Neural cell (in vitro differentiated cells): ENCODE measurements around the gene MGAT4C. TPM values are rescaled to one million over a fixed set of nuclear protein-coding genes. Genes with fewer than 3 reads are reported as not detected.

ENCODE experiments used
- H2AFZ ChIP-seq: fragments of 200-600, 300-800 bp; sonication (generic), shearing (Covaris generic); 2 replicates; pipeline ENCODE4 v1.6.0; 2014; ENCODE audit warnings: low read depth, mild to moderate bottlenecking, antibody characterized with exemption, low read length, moderate library complexity
- H3F3A ChIP-seq: fragments of 200-600 bp; shearing (Covaris generic); 2 replicates; pipeline ENCODE4 v1.6.1; 2016; ENCODE audit warnings: mild to moderate bottlenecking, moderate library complexity, mixed read lengths, antibody characterized with exemption, low read length; ENCODE audit not compliant: insufficient read depth, poor library complexity, severe bottlenecking
- H3K27ac ChIP-seq: fragments of 200-600, 300-800 bp; sonication (generic), shearing (Covaris generic); 2 replicates; pipeline ENCODE4 v1.5.1; 2014; ENCODE audit warnings: mild to moderate bottlenecking, low read length, moderate library complexity
- H3K27me3 ChIP-seq: fragments of 300-800, 200-600 bp; sonication (generic), shearing (Covaris generic); 2 replicates; pipeline ENCODE4 v1.6.0; 2014; ENCODE audit warnings: mild to moderate bottlenecking, low read depth, low read length, moderate library complexity; ENCODE audit not compliant: insufficient read depth
- H3K36me3 ChIP-seq: fragments of 300-800, 200-600 bp; sonication (generic), shearing (Covaris generic); 2 replicates; pipeline ENCODE4 v1.5.1; 2014; ENCODE audit warnings: mild to moderate bottlenecking, antibody characterized with exemption, low read length, moderate library complexity; ENCODE audit not compliant: insufficient read depth
- H3K4me2 ChIP-seq: fragments of 300-800, 200-600 bp; sonication (generic), shearing (Covaris generic); 2 replicates; pipeline ENCODE4 v1.6.0; 2014; ENCODE audit warnings: mild to moderate bottlenecking, low read length
- H3K4me3 ChIP-seq: fragments of 300-800, 200-600 bp; sonication (generic), shearing (Covaris generic); 2 replicates; pipeline ENCODE4 v1.5.1; 2014; ENCODE audit warnings: mild to moderate bottlenecking, low read length, moderate library complexity
- H3K79me2 ChIP-seq: fragments of 200-600 bp; shearing (Covaris generic); replicated peaks from 2 replicates; pipeline ENCODE4 v1.6.0; 2014; ENCODE audit warnings: mild to moderate bottlenecking, low read length, moderate library complexity; ENCODE audit not compliant: insufficient read depth
- H3K9ac ChIP-seq: fragments of 300-800, 200-600 bp; sonication (generic), shearing (Covaris generic); 2 replicates; pipeline ENCODE4 v1.6.1; 2016; ENCODE audit warnings: mild to moderate bottlenecking, low read length, mixed read lengths
- H3K9me2 ChIP-seq: fragments of 200-600 bp; shearing (Covaris generic); 2 replicates; pipeline ENCODE4 v1.6.1; 2016; ENCODE audit warnings: mild to moderate bottlenecking, low read length, mixed read lengths; ENCODE audit not compliant: insufficient read depth
- H3K9me3 ChIP-seq: fragments of 200-600, 300-800 bp; sonication (generic), shearing (Covaris generic); 2 replicates; pipeline ENCODE4 v1.6.1; 2016; ENCODE audit warnings: mild to moderate bottlenecking, mixed run types, low read length, moderate library complexity, mixed read lengths
- H4K20me1 ChIP-seq: fragments of 200-600 bp; shearing (Covaris generic); 2 replicates; pipeline ENCODE4 v1.6.1; 2016; ENCODE audit warnings: mild to moderate bottlenecking, mixed run types; ENCODE audit not compliant: insufficient read depth
- EP300 ChIP-seq: fragments of 450-650 bp; conservative IDR thresholded peaks from 2 replicates; pipeline ENCODE4 v1.6.1; 2014; ENCODE audit warnings: antibody characterized with exemption, mild to moderate bottlenecking, moderate library complexity; ENCODE audit not compliant: poor library complexity, severe bottlenecking
- EZH2 ChIP-seq: fragments of 200-600, 300-800 bp; shearing (Covaris generic), sonication (generic); IDR thresholded peaks from 2 replicates; pipeline ENCODE4 v1.6.1; 2014; ENCODE audit warnings: antibody characterized with exemption, low read length, borderline replicate concordance, mild to moderate bottlenecking; ENCODE audit not compliant: insufficient read depth, poor library complexity, severe bottlenecking
- MXI1 ChIP-seq: fragments of 450-650 bp; conservative IDR thresholded peaks from 2 replicates; pipeline ENCODE4 v1.6.1; 2014; ENCODE audit warnings: antibody characterized with exemption, mild to moderate bottlenecking; ENCODE audit not compliant: poor library complexity, severe bottlenecking
- POLR2AphosphoS5 ChIP-seq: IDR thresholded peaks from 2 replicates; pipeline ENCODE4 v1.6.1; 2012
- RAD21 ChIP-seq: fragments of 450-650 bp; conservative IDR thresholded peaks from 2 replicates; pipeline ENCODE4 v1.6.1; 2014; ENCODE audit warnings: antibody characterized with exemption, mild to moderate bottlenecking, moderate library complexity
- SMC3 ChIP-seq: fragments of 450-650 bp; conservative IDR thresholded peaks from 2 replicates; pipeline ENCODE4 v1.6.1; 2014; ENCODE audit warnings: antibody characterized with exemption, mild to moderate bottlenecking, moderate library complexity; ENCODE audit not compliant: poor library complexity
- TAF1 ChIP-seq: IDR thresholded peaks from 2 replicates; pipeline ENCODE4 v1.6.1; 2012; ENCODE audit warnings: low read depth
- polyA plus RNA-seq: library from polyadenylated mRNA; depleted of rRNA; stranded (reverse); fragments of >200 nt; gene quantifications from 2 replicates; pipeline ENCODE4 v1.2.3, GENCODE V29; 2014
- TF ChIP-seq, protein P1 (sequence below): fragments of 450-650 bp; IDR thresholded peaks from 2 replicates; pipeline ENCODE4 v1.5.1; 2014; ENCODE audit warnings: antibody characterized with exemption, mild to moderate bottlenecking, moderate library complexity; ENCODE audit not compliant: poor library complexity, severe bottlenecking
- TF ChIP-seq, protein P2 (sequence below): IDR thresholded peaks from 2 replicates; pipeline ENCODE4 v1.6.1; 2012; ENCODE audit warnings: borderline replicate concordance

The MGAT4C gene
- polyA plus RNA-seq, 1 donor from 2014 or later = 20.7 TPM

DNA sequence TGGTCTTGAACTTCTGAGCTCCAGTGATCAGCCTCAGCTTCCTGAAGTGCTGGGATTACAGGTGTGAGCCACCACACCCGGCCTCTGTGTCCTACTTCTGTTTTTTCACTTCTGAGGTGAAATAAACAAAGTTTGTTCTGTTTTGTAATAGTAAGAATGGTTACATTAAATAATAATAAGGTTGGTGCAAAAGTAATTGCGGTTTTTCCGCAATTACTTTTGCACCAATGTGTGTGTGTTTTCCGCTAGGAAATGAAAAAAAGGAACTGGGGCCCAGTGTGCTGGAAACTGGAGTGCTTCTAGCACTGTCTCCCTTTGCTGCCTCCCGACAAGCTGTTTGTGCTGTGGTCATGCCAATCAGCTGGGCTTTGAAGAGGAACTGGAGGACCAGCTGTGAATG is 241.2 kb downstream of the MGAT4C start:
- H3F3A ChIP-seq = no peaks in the 10 kb centered on the region
- H3K9me3 ChIP-seq = no peaks in the 10 kb centered on the region
- H3K79me2 ChIP-seq = no peaks in the 10 kb centered on the region
- H3K9ac ChIP-seq = no peak overlapping the region
- no peaks in the 10 kb centered on the region for H3K27me3 ChIP-seq
- no peak overlapping the region for H3K4me3 ChIP-seq
- H2AFZ ChIP-seq = no peak overlapping the region
- H3K36me3 ChIP-seq = no peaks in the 10 kb centered on the region
- TF ChIP-seq SMC3 (no peak), RAD21 (no peak), TAF1 (no peak), EP300 (no peak), POLR2AphosphoS5 (no peak), EZH2 (no peak), MXI1 (no peak)
- TF ChIP-seq, protein P1, sequence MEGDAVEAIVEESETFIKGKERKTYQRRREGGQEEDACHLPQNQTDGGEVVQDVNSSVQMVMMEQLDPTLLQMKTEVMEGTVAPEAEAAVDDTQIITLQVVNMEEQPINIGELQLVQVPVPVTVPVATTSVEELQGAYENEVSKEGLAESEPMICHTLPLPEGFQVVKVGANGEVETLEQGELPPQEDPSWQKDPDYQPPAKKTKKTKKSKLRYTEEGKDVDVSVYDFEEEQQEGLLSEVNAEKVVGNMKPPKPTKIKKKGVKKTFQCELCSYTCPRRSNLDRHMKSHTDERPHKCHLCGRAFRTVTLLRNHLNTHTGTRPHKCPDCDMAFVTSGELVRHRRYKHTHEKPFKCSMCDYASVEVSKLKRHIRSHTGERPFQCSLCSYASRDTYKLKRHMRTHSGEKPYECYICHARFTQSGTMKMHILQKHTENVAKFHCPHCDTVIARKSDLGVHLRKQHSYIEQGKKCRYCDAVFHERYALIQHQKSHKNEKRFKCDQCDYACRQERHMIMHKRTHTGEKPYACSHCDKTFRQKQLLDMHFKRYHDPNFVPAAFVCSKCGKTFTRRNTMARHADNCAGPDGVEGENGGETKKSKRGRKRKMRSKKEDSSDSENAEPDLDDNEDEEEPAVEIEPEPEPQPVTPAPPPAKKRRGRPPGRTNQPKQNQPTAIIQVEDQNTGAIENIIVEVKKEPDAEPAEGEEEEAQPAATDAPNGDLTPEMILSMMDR = no peak
- TF ChIP-seq, protein P2, sequence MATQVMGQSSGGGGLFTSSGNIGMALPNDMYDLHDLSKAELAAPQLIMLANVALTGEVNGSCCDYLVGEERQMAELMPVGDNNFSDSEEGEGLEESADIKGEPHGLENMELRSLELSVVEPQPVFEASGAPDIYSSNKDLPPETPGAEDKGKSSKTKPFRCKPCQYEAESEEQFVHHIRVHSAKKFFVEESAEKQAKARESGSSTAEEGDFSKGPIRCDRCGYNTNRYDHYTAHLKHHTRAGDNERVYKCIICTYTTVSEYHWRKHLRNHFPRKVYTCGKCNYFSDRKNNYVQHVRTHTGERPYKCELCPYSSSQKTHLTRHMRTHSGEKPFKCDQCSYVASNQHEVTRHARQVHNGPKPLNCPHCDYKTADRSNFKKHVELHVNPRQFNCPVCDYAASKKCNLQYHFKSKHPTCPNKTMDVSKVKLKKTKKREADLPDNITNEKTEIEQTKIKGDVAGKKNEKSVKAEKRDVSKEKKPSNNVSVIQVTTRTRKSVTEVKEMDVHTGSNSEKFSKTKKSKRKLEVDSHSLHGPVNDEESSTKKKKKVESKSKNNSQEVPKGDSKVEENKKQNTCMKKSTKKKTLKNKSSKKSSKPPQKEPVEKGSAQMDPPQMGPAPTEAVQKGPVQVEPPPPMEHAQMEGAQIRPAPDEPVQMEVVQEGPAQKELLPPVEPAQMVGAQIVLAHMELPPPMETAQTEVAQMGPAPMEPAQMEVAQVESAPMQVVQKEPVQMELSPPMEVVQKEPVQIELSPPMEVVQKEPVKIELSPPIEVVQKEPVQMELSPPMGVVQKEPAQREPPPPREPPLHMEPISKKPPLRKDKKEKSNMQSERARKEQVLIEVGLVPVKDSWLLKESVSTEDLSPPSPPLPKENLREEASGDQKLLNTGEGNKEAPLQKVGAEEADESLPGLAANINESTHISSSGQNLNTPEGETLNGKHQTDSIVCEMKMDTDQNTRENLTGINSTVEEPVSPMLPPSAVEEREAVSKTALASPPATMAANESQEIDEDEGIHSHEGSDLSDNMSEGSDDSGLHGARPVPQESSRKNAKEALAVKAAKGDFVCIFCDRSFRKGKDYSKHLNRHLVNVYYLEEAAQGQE = no peak
- no peaks in the 10 kb centered on the region for H3K9me2 ChIP-seq
- H3K27ac ChIP-seq = no peak overlapping the region
- no peaks in the 10 kb centered on the region for H4K20me1 ChIP-seq
- H3K4me2 ChIP-seq = no peak overlapping the region

DNA sequence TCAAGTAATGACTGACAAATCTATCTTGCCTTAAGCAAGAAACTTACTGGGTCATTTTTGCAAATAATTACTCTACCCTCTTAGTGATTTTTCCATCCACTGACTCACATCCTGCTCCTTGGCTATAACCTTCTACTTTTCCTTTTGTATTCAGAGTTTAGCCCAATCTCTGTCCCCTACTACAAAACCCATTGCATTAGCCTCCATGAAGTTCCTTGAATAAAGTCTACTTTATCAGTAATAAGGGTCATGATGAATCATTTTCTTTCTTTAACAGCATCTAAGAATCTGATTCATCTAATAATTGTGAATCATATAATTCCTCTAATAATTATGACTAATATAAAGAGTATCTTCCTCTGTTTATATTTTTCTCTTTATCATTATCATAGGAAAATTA is 249.5 kb downstream of the MGAT4C start:
- H3K36me3 ChIP-seq = no peaks in the 10 kb centered on the region
- H3K4me3 ChIP-seq = no peak overlapping the region
- no peak overlapping the region for H2AFZ ChIP-seq

More for the DNA sequence above, 249.5 kb downstream of the MGAT4C start:
- Histone ChIP-seq H3K4me2 (no peak overlapping the region), H3K9me3 (no peaks in the 10 kb centered on the region), H3F3A (no peaks in the 10 kb centered on the region), H3K27me3 (no peaks in the 10 kb centered on the region), H3K79me2 (no peaks in the 10 kb centered on the region), H3K27ac (no peak overlapping the region), H3K9me2 (no peaks in the 10 kb centered on the region), H3K9ac (no peak overlapping the region), H4K20me1 (no peaks in the 10 kb centered on the region)
- no peak for TF ChIP-seq POLR2AphosphoS5
- no peak for TF ChIP-seq EZH2
- TF ChIP-seq, protein P2 = no peak
- TF ChIP-seq, protein P1 = no peak
- no peak for TF ChIP-seq EP300
- TF ChIP-seq RAD21 = no peak
- TF ChIP-seq MXI1 = no peak
- TF ChIP-seq SMC3 = no peak
- TF ChIP-seq TAF1 = no peak
